AG04450 (cell line): ENCODE data around the gene PHYHIPL. TPM values are rescaled to one million over a fixed set of nuclear protein-coding genes. Genes with fewer than 3 reads are reported as not detected.

ENCODE experiments used
- CTCF ChIA-PET: fragments of 300-600, 350-600 bp; formaldehyde crosslinking; extraction: SDS; loops from one replicate; lab custom pipeline; 2022; ENCODE audit warnings: antibody characterized with exemption, inconsistent platforms; lab: Charles Lee
- POLR2A ChIA-PET: fragments of 350-600 bp; formaldehyde crosslinking; extraction: SDS; loops from one replicate; lab custom pipeline; 2021; ENCODE audit warnings: antibody characterized with exemption, inconsistent platforms; lab: Yijun Ruan, JAX
- DNase-seq: peaks from one replicate; pipeline ENCODE4 v3.0.0-alpha.2; 2011; ENCODE audit warnings: low read depth, low spot score
- H3K27ac ChIP-seq: one replicate; pipeline ENCODE4 v1.5.1; 2012; ENCODE audit warnings: low read depth, low read length, control low read depth
- H3K27me3 ChIP-seq: one replicate; pipeline ENCODE4 v1.6.0; 2012; ENCODE audit warnings: low read length; ENCODE audit not compliant: control insufficient read depth, insufficient read depth
- H3K4me3 ChIP-seq: 2 replicates; pipeline ENCODE4 v1.5.1; 2011; ENCODE audit warnings: mild to moderate bottlenecking, low read depth, low read length, control low read depth
- H3K9me3 ChIP-seq: 2 replicates; pipeline ENCODE4 v1.5.1; 2012; ENCODE audit warnings: low read length; ENCODE audit not compliant: control insufficient read depth, insufficient read depth
- polyA plus RNA-seq: library from polyadenylated mRNA; depleted of rRNA; stranded (reverse); fragments of >200 nt; gene quantifications from 2 replicates; pipeline ENCODE4 v1.2.3, GENCODE V29; 2011
- TF ChIP-seq, protein P1 (sequence below): IDR thresholded peaks from 2 replicates; pipeline ENCODE4 v1.5.1; 2011; ENCODE audit warnings: low read depth, low read length, control low read depth, inconsistent platforms

Gene PHYHIPL
- polyA plus RNA-seq, 1 experiment = not detected

DNA sequence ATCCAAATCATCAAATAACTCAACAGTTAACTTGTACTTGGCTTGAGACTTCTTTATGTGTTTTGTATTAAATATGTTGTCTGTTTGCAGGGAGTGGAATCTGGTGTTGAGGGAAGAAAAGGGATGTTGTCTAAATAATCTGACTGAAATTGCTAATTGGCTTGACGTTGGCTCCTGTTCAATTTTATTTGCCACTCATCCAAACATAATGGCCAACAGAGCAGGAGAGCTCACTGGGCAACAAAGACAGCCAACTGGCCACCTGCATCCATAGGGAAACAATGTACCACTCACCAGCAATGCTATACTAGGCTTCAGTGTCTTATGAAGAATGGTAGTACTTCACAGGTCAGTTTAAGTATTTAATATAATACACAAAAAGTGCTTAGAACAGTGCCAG, 105.4 kb downstream of the PHYHIPL start:
- CTCF ChIA-PET = no interaction called here

DNA sequence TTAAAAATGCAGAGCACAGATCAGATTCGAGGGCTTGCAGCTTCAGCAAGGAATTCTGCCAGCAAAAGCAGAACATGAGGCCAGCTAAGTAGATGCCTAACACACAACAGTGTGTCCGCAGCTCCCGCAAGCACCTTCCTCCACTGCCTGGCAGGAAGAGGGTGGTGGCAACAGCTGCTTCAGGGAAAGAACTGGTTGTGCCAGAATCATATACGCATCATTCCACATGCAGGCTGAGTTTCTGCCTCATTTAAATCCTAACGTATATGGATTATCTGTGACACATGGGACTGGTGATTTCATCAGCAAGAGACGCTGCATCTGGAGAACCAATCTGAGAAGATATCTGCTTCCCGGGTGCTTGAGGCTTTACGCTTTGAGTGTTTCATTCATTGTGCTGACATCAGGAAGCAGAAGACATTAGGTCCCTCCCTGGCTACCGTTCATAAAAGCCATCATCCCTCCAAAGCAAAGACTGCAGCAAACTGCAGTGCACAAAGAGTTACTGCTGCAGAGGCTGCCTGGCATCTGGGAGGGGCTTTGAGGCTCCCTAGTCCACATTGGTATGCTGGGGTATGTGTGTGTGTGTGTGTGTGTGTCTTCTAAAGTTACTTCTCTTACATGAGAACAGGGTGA, 107.1 kb downstream of the PHYHIPL start:
- Histone ChIP-seq H3K4me3 (no peak overlapping the region), H3K9me3 (no peaks in the 10 kb centered on the region), H3K27ac (no peak overlapping the region), H3K27me3 (no peaks in the 10 kb centered on the region)
- POLR2A ChIA-PET = no interaction called here
- CTCF ChIA-PET = no interaction called here
- DNase-seq = no peak
- TF ChIP-seq, protein P1, sequence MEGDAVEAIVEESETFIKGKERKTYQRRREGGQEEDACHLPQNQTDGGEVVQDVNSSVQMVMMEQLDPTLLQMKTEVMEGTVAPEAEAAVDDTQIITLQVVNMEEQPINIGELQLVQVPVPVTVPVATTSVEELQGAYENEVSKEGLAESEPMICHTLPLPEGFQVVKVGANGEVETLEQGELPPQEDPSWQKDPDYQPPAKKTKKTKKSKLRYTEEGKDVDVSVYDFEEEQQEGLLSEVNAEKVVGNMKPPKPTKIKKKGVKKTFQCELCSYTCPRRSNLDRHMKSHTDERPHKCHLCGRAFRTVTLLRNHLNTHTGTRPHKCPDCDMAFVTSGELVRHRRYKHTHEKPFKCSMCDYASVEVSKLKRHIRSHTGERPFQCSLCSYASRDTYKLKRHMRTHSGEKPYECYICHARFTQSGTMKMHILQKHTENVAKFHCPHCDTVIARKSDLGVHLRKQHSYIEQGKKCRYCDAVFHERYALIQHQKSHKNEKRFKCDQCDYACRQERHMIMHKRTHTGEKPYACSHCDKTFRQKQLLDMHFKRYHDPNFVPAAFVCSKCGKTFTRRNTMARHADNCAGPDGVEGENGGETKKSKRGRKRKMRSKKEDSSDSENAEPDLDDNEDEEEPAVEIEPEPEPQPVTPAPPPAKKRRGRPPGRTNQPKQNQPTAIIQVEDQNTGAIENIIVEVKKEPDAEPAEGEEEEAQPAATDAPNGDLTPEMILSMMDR = no peak

More for the DNA sequence above, 105.4 kb downstream of the PHYHIPL start:
- H3K27ac ChIP-seq = no peak overlapping the region
- no peaks in the 10 kb centered on the region for H3K9me3 ChIP-seq
- no peak for DNase-seq
- no peak overlapping the region for H3K4me3 ChIP-seq
- POLR2A ChIA-PET = no interaction called here
- no peaks in the 10 kb centered on the region for H3K27me3 ChIP-seq
- TF ChIP-seq, protein P1 = no peak

DNA sequence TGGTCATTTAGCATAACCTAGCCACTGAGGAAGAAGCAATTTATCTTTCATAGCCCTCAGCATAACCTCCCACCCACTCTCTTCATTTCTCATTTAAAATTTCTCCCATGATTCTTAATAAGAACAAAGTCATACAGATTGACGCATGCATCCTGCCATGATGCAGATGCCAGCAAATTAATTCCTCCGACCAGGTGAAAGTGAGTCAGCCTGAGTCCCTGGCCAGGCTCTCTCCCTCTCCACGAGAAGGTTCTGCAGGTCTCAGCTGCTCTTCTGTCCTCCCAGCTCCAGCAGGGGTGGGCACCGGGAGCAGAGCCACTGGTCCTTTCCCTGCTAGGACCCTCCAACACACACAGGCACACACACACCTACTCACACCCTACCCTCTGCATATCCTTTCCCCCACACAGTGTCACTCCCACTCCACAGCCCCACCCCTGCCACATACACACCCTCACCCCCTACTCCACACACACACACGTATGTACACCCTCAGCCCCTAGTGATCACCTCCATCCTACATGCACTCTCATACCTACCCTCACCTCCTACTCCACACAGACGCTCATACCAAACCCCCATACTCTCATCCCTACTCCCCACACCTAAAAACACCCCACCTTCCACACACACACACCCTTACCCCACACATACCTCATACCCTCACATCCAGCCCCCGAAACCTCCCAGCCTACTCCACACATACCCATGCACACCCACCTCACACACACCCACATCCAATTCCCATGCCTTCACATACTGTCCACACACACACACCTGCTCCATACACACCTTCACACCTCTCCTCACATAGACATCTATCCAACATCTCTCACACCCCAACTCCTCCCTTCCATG, 107.9 kb downstream of the PHYHIPL start:
- no peaks in the 10 kb centered on the region for H3K9me3 ChIP-seq
- TF ChIP-seq, protein P1 = no peak
- CTCF ChIA-PET = interaction anchor here (1.2 kb wide), 1 partner anchor 296 kb away, joined by 3 read pairs; no protein-coding TSS in a partner anchor
- no peak for DNase-seq
- H3K27ac ChIP-seq = no peak overlapping the region
- POLR2A ChIA-PET = interaction anchor here (0.5 kb wide), 1 partner anchor 76 kb away, joined by 6 read pairs; no protein-coding TSS in a partner anchor
- no peaks in the 10 kb centered on the region for H3K27me3 ChIP-seq
- no peak overlapping the region for H3K4me3 ChIP-seq

DNA sequence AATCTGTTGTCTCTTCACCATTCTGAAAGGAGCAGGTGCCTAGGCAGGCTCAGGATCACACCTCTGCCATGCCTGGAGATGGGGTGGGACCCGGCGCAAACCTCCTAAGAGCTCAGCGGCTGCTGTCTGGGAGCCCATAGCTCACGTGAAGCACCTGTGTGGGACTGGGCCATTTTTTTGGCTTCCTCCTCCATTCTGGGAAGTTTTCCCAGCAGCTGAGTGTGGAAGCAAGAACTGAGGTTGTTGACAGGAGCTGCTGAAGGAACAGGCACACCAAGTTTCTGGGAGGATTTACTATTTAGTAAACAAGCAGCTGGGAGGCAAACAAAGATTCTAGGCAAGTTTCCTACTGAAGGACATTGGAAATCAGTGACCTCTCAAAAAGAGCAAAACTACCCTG, 108.6 kb downstream of the PHYHIPL start:
- Histone ChIP-seq H3K27ac (no peak overlapping the region), H3K4me3 (no peak overlapping the region), H3K27me3 (no peaks in the 10 kb centered on the region), H3K9me3 (no peaks in the 10 kb centered on the region)
- CTCF ChIA-PET = interaction anchor here (1.2 kb wide), 1 partner anchor 295 kb away, joined by 3 read pairs; no protein-coding TSS in a partner anchor
- TF ChIP-seq, protein P1 = no peak
- POLR2A ChIA-PET = interaction anchor here (0.5 kb wide), 1 partner anchor 75 kb away, joined by 6 read pairs; no protein-coding TSS in a partner anchor
- no peak for DNase-seq

DNA sequence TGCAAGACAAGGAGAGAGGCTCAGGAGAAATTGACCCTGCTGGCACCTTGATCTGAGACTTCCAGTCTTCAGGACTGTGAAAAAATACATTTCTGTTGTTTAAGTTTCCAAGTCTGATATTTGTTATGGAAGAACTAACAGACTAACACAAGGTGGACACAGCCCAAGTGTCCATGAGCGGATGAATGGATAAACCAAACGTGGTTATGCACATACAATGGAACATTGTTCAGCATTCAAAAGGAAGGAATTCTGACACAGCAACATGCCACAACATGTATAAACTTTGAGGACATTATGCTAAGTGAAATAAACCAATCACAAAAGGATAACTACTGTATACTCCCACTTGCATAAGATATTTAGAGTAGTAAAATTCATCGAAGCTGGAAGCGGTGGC, 109.4 kb downstream of the PHYHIPL start:
- no peaks in the 10 kb centered on the region for H3K27me3 ChIP-seq
- ChIA-PET CTCF (interaction anchor here (1.2 kb wide), 1 partner anchor 295 kb away, joined by 3 read pairs; no protein-coding TSS in a partner anchor), POLR2A (interaction anchor here (0.7 kb wide), 1 partner anchor 31 kb away, joined by 3 read pairs; no protein-coding TSS in a partner anchor)
- H3K4me3 ChIP-seq = no peak overlapping the region
- TF ChIP-seq, protein P1 = no peak
- H3K27ac ChIP-seq = no peak overlapping the region
- no peak for DNase-seq
- no peaks in the 10 kb centered on the region for H3K9me3 ChIP-seq
